Measurements from ENCODE around the gene DEPP1.

DEPP1 gene

GRCh38 chr10:44965104-44965503 lies 13.5 kb downstream of the DEPP1 start:
- DNase-seq = no peak

GRCh38 chr10:44963772-44964633 lies 14.6 kb downstream of the DEPP1 start:
- no peak for DNase-seq

GRCh38 chr10:44962870-44963738 lies 15.5 kb downstream of the DEPP1 start:
- no peak for DNase-seq

- DNase-seq = no peak
Observed at GRCh38 chr10:44961931-44962750, 16.5 kb downstream of the DEPP1 start.

- no peak for DNase-seq
Observed at GRCh38 chr10:44961230-44961571, 17.4 kb downstream of the DEPP1 start.

- DNase-seq = no peak
Observed at GRCh38 chr10:44960482-44961229, 18.0 kb downstream of the DEPP1 start.

- no peak for DNase-seq
Observed at GRCh38 chr10:44960088-44960460, 18.5 kb downstream of the DEPP1 start.

GRCh38 chr10:44959247-44960087 lies 19.1 kb downstream of the DEPP1 start, which contains the start of gene RASSF4:
RASSF4 (plus strand) TSS chr10:44959802; CDS start chr10:44970203, 10,401 bp downstream.
- peak; percentile 91 to 92 for DNase-seq

GRCh38 chr10:44958898-44959246 lies 19.7 kb downstream of the DEPP1 start:
- DNase-seq = no peak

- peak in 1 of 2 donors; percentile 29 for DNase-seq
Observed at GRCh38 chr10:44958196-44958897, 20.3 kb downstream of the DEPP1 start.

- DNase-seq = no peak
Observed at GRCh38 chr10:44956717-44957706, 21.6 kb downstream of the DEPP1 start.

GRCh38 chr10:44956226-44956625 lies 22.4 kb downstream of the DEPP1 start:
- no peak for DNase-seq

GRCh38 chr10:44955413-44956070 lies 23.1 kb downstream of the DEPP1 start:
- no peak for DNase-seq

- no peak for DNase-seq
Observed at GRCh38 chr10:44954962-44955361, 23.6 kb downstream of the DEPP1 start.

- no peak for DNase-seq
Observed at GRCh38 chr10:44954042-44954441, 24.6 kb downstream of the DEPP1 start.

GRCh38 chr10:44952779-44953231 lies 25.8 kb downstream of the DEPP1 start:
- DNase-seq = no peak

GRCh38 chr10:44951576-44952226 lies 26.9 kb downstream of the DEPP1 start:
- no peak for DNase-seq
